HepG2 (cell line): ENCODE data around the gene MEIS1. TPM values are rescaled to one million over a fixed set of nuclear protein-coding genes. Genes with fewer than 3 reads are reported as not detected.

Source experiments
- CEBPG ChIP-seq: IDR thresholded peaks from 2 replicates; pipeline ENCODE4 v1.6.1; 2016
- FOXA3 ChIP-seq: IDR thresholded peaks from 2 replicates; pipeline ENCODE4 v1.6.1; 2016; ENCODE audit warnings: missing genetic modification reagents, missing compliant biosample characterization
- NFYB ChIP-seq: sonication (generic); formaldehyde crosslinking; IDR thresholded peaks from 2 replicates; pipeline ENCODE4 v1.4.0; 2020; ENCODE audit warnings: missing genetic modification reagents
- PAXIP1 ChIP-seq: sonication (generic); formaldehyde crosslinking; conservative IDR thresholded peaks from 2 replicates; pipeline ENCODE4 v1.4.0; 2020; ENCODE audit warnings: mild to moderate bottlenecking, missing genetic modification reagents, moderate library complexity
- POLR2AphosphoS5 ChIP-seq: IDR thresholded peaks from 2 replicates; pipeline ENCODE4 v1.6.1; 2012; ENCODE audit warnings: low read depth, low read length
- RBFOX2 ChIP-seq: fragments of 200-400 bp; formaldehyde crosslinking; IDR thresholded peaks from 2 replicates; pipeline ENCODE4 v1.6.1; 2017; ENCODE audit warnings: low read depth, mild to moderate bottlenecking, low read length
- REPIN1 ChIP-seq: sonication (generic); formaldehyde crosslinking; IDR thresholded peaks from 2 replicates; pipeline ENCODE4 v1.8.0; 2022; ENCODE audit warnings: missing genetic modification reagents, low read depth, mild to moderate bottlenecking, borderline replicate concordance
- SYNCRIP ChIP-seq: fragments of 200-400 bp; formaldehyde crosslinking; IDR thresholded peaks from 2 replicates; pipeline ENCODE4 v1.6.1; 2018; ENCODE audit warnings: mild to moderate bottlenecking, low read depth, low read length; ENCODE audit not compliant: insufficient read depth
- TBP ChIP-seq: sonication (generic); formaldehyde crosslinking; IDR thresholded peaks from 2 replicates; pipeline ENCODE4 v1.5.0; 2020; ENCODE audit warnings: missing genetic modification reagents
- TBX3 ChIP-seq: fragments of 450-650 bp; IDR thresholded peaks from 2 replicates; pipeline ENCODE4 v1.6.1; 2017; ENCODE audit warnings: antibody characterized with exemption, mild to moderate bottlenecking, inconsistent platforms, borderline replicate concordance
- ZEB1 ChIP-seq: IDR thresholded peaks from 2 replicates; pipeline ENCODE4 v1.6.1; 2012; ENCODE audit warnings: mild to moderate bottlenecking, low read depth, inconsistent platforms; ENCODE audit not compliant: insufficient replicate concordance
- ZNF501 ChIP-seq: sonication (generic); formaldehyde crosslinking; IDR thresholded peaks from 2 replicates; pipeline ENCODE4 v1.5.1; 2020; ENCODE audit warnings: mild to moderate bottlenecking, moderate library complexity, missing genetic modification reagents
- polyA plus RNA-seq, 8 experiments: library from polyadenylated mRNA; depleted of rRNA in 3 of 8; stranded (reverse) in 7 of 8; unstranded in 1 of 8; fragments of >200 nt; fragmentation: Illumina TruSeq in 4 of 8; extraction: Trizol in 4 of 8; gene quantifications; 2 replicates each; pipeline versions ENCODE4 v1.2.1 to v1.2.3, GENCODE V29; 2011 to 2016; ENCODE audit warnings: low read depth in 4 of 8, missing spikeins in 1 of 8, mixed read lengths in 1 of 8; ENCODE audit not compliant: insufficient read depth in 1 of 8
- total RNA-seq, 5 experiments: library from RNA; depleted of rRNA; stranded (reverse); fragments of >200 nt; fragmentation: Illumina TruSeq; extraction: Trizol; gene quantifications; 2 replicates each; pipeline ENCODE4 v1.2.3, GENCODE V29; 2016; ENCODE audit warnings: low read depth in 1 of 5
- TF ChIP-seq, protein P1 (sequence below): sonication (generic); formaldehyde crosslinking; conservative IDR thresholded peaks from 2 replicates; pipeline ENCODE4 v1.4.0; 2020; ENCODE audit warnings: missing genetic modification reagents
- TF ChIP-seq, protein P2 (sequence below): sonication (generic); formaldehyde crosslinking; IDR thresholded peaks from 2 replicates; pipeline ENCODE4 v1.5.1; 2020; ENCODE audit warnings: mild to moderate bottlenecking, missing genetic modification reagents, borderline replicate concordance

MEIS1 gene
- total and polyA plus RNA-seq, 2 of the 13 experiments (the other 11 are each of a cell fraction or from before 2014, with no cell fraction given) = 3.8 to 6.0 TPM

GRCh38 chr2:66522611-66523376, 87.9 kb downstream of the MEIS1 start (continued):
- TF ChIP-seq, protein P1, sequence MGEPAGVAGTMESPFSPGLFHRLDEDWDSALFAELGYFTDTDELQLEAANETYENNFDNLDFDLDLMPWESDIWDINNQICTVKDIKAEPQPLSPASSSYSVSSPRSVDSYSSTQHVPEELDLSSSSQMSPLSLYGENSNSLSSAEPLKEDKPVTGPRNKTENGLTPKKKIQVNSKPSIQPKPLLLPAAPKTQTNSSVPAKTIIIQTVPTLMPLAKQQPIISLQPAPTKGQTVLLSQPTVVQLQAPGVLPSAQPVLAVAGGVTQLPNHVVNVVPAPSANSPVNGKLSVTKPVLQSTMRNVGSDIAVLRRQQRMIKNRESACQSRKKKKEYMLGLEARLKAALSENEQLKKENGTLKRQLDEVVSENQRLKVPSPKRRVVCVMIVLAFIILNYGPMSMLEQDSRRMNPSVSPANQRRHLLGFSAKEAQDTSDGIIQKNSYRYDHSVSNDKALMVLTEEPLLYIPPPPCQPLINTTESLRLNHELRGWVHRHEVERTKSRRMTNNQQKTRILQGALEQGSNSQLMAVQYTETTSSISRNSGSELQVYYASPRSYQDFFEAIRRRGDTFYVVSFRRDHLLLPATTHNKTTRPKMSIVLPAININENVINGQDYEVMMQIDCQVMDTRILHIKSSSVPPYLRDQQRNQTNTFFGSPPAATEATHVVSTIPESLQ (CRISPR knock-in tag) = no peak
- TF ChIP-seq TBP (CRISPR knock-in tag) = no peak
- TF ChIP-seq ZEB1 = peak; percentile 39
- TF ChIP-seq RBFOX2 = no peak
- peak; percentile 58; the same call in 1 of the 2 replicates for TF ChIP-seq TBX3
- TF ChIP-seq PAXIP1 = peak; percentile 78
- TF ChIP-seq FOXA3 (CRISPR knock-in tag) = peak; percentile 82
- TF ChIP-seq, protein P2, sequence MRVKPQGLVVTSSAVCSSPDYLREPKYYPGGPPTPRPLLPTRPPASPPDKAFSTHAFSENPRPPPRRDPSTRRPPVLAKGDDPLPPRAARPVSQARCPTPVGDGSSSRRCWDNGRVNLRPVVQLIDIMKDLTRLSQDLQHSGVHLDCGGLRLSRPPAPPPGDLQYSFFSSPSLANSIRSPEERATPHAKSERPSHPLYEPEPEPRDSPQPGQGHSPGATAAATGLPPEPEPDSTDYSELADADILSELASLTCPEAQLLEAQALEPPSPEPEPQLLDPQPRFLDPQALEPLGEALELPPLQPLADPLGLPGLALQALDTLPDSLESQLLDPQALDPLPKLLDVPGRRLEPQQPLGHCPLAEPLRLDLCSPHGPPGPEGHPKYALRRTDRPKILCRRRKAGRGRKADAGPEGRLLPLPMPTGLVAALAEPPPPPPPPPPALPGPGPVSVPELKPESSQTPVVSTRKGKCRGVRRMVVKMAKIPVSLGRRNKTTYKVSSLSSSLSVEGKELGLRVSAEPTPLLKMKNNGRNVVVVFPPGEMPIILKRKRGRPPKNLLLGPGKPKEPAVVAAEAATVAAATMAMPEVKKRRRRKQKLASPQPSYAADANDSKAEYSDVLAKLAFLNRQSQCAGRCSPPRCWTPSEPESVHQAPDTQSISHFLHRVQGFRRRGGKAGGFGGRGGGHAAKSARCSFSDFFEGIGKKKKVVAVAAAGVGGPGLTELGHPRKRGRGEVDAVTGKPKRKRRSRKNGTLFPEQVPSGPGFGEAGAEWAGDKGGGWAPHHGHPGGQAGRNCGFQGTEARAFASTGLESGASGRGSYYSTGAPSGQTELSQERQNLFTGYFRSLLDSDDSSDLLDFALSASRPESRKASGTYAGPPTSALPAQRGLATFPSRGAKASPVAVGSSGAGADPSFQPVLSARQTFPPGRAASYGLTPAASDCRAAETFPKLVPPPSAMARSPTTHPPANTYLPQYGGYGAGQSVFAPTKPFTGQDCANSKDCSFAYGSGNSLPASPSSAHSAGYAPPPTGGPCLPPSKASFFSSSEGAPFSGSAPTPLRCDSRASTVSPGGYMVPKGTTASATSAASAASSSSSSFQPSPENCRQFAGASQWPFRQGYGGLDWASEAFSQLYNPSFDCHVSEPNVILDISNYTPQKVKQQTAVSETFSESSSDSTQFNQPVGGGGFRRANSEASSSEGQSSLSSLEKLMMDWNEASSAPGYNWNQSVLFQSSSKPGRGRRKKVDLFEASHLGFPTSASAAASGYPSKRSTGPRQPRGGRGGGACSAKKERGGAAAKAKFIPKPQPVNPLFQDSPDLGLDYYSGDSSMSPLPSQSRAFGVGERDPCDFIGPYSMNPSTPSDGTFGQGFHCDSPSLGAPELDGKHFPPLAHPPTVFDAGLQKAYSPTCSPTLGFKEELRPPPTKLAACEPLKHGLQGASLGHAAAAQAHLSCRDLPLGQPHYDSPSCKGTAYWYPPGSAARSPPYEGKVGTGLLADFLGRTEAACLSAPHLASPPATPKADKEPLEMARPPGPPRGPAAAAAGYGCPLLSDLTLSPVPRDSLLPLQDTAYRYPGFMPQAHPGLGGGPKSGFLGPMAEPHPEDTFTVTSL (CRISPR knock-in tag) = peak; percentile 80; the same call in 1 of the 2 replicates
- TF ChIP-seq POLR2AphosphoS5 = no peak
- no peak for TF ChIP-seq SYNCRIP
- no peak for TF ChIP-seq ZNF501
- no peak for TF ChIP-seq NFYB (CRISPR knock-in tag)
- TF ChIP-seq REPIN1 (CRISPR knock-in tag) = 0 out of 2 replicates have a peak, but pooled peaks have one; percentile 36
- peak; percentile 74 for TF ChIP-seq CEBPG (CRISPR knock-in tag)
